Kasumi-1 (cell line): ENCODE results near the gene CATSPER1.

Source experiments
- DNase-seq, 2 experiments: peaks; one replicate each; lab custom pipeline; 2025; lab: John Stamatoyannopoulos, UW

Gene CATSPER1

GRCh38 chr11:66002648-66003225 is 23.5 kb downstream of the CATSPER1 start:
- DNase-seq, result peak in 1 of 2 experiments; percentile 51

DNA sequence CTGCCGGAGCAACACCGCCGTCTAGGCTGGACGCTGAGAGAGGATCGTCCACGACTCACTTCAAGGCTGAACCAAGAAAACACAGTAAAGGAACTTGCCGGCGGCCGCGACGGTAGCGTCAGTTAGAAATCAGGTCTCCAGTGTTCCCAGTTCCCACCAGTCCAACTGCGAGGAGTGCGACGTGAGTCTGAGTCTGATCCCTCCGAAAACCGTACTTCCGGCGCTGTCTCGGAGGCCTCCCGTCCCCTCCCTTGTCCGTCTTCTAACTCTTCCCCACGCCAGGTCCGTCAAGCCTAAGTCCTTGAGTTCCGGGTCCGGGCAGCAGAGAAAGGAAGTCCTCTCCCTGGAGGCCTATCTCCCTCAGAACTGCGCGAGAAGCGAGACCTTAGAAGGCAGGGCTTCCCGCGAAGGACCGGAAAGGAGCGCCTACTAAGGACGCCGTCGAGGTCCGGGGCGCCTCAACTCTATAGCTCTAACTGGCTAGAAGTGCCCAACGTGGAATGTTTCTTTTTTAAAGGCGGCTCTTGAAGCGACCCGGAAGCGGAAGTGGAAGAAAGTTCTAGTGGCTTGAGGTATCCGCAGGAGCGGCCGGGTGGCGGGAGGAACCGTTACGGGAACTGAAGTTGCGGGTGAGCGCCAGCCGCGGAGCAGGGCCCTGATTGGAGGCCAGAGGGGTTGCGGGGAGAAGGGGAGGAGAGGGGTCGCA is 24.2 kb downstream of the CATSPER1 start, which contains the start of the genes BANF1 and EIF1AD:
Gene BANF1, plus strand, starts transcription at position 562 of the 706 bp plus-strand sequence. CDS start 748 bp downstream, outside the sequence.
Gene EIF1AD, minus strand, starts transcription at position 216 of the 706 bp plus-strand sequence. CDS start 1,768 bp downstream, outside the sequence.
- DNase-seq, result peak; percentile 100

GRCh38 chr11:65997286-65997685 is 29.0 kb downstream of the CATSPER1 start:
- DNase-seq, result peak in 1 of 2 experiments; percentile 9

DNA sequence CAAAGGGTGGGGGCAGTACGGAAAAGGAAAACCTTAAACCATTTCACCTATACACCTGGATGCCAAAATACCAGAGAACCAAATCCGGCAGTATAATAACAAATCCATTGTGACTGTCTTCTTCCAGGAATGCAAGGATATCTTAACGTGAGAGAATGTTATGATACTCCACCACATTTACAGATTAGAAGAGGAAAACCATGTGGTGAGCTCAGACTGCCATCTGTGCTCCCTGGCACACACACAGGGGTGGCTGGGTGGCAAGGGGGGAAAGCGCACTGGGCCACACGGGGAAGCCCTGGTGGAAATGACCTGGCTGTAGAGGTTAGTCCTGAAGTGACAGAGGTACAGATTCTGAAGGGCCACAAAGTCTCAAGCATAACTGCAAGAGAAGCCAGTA is 34.2 kb downstream of the CATSPER1 start:
- no peak for DNase-seq

DNA sequence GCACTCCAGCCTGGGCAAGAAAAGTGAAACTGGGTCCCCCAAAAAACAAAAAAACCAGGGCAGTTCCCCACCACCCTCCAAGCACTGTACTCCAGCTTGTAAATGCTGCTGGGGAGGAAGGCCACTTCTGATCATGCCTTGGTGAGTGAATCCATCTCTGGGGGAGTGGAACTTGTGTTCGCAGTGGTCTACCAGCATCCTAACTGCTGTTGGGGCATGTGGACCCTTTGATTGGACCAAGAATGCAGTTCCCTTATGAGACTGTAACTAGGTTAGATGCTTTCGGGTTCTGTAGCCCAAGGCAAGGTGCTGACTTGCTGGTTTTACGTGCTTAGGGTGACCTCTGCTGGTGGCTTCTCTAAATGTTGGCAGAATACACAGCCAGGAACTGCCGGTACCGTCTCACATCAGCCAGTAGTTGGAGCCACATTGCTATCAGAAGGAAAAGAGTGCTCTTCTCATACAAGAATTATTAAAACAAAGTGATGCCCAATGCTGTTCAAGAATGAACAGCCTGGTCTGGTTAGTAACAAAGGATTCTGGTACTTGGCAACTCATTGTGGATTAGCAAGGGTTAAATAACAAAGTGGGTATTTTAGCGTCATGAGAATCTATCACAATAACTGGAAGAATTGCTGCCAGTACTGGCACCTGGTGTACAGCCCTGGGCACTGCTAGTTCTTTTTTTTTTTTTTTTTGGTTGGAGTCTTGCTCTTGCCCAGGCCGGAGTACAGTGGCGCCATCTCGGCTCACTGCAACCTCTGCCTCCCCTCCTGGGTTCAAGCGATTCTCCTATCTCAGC is 37.3 kb downstream of the CATSPER1 start:
- peak; percentile 97 to 99 for DNase-seq

DNA sequence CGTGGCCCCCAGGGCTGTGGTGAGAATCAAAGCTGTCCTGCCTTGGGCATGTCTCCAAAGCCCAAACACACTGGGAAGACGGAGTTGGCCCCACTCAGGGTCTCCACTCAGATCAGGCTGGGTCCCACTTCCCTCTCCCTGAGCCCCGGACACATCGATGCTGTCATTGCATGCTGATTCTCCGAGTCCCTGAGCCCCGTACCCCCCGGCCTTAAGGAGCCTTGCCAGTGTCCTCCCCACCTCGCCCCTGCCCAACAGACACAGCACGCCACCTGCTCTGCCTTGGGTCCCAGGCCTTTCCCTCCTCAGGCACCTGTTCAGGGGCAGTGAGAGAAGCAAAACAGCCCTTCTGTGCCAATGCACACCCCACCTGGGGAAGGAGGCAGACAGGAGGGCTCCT is 38.9 kb downstream of the CATSPER1 start:
- DNase-seq, result no peak

GRCh38 chr11:65983589-65983987 is 42.7 kb downstream of the CATSPER1 start:
- DNase-seq, result no peak

GRCh38 chr11:65982824-65983588 is 43.3 kb downstream of the CATSPER1 start:
- no peak for DNase-seq

GRCh38 chr11:65981972-65982823 is 44.1 kb downstream of the CATSPER1 start:
- no peak for DNase-seq

DNA sequence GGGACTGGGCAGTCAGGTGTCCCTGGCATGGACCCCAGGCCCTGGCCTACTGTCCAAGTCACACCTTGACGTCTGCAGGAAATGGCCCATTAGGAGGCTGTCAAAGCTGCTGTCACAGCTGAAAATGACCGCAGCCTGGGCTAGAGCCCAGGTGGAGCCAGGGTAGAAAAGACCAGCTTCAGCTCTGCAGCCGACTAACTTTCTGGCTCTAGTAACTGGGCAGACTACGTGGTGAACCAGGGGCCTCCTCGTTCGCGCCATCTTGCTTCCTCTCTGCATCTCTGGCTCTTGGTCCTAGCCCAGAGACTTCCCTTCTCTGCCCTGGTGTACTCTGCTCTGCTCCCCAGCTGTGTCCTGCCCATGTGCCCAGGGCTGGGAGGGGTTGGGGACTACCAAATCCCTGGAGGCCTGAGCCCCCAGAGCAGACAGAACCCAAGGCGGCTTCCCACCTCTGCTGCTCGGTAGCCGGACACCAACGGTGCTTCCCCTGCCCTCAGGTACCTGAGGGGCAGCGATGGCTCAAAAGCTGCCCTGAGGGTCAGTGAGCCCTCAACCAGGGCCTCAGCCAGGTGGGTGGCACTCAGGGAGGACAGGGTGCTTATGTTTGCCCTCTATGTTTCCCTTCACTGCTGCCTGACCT is 45.1 kb downstream of the CATSPER1 start:
- DNase-seq, result no peak

DNA sequence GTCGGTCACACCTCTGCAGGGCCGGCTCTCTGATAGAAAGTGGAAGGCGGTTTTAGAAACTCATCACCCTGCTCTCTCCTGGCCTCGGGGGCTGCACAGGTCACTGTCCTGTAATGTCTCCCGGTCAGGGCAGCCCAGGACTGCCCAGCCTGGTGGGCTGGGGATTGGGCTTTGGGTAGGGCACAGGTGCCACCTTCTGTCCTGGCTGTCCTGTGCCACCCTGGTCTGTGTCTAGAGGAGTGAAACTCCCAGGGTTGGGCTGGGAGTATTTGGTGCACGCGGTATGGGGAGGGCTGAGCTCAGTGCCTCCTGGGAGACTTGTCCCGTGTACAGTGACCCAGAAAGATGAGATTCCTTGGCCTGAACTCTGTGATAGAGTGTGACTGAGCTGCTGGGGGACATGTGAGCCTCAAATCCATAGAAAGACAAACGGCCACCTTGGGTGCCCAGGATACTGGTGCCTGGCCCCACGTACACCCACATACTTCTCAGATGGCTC is 47.0 kb downstream of the CATSPER1 start:
- no peak for DNase-seq

DNA sequence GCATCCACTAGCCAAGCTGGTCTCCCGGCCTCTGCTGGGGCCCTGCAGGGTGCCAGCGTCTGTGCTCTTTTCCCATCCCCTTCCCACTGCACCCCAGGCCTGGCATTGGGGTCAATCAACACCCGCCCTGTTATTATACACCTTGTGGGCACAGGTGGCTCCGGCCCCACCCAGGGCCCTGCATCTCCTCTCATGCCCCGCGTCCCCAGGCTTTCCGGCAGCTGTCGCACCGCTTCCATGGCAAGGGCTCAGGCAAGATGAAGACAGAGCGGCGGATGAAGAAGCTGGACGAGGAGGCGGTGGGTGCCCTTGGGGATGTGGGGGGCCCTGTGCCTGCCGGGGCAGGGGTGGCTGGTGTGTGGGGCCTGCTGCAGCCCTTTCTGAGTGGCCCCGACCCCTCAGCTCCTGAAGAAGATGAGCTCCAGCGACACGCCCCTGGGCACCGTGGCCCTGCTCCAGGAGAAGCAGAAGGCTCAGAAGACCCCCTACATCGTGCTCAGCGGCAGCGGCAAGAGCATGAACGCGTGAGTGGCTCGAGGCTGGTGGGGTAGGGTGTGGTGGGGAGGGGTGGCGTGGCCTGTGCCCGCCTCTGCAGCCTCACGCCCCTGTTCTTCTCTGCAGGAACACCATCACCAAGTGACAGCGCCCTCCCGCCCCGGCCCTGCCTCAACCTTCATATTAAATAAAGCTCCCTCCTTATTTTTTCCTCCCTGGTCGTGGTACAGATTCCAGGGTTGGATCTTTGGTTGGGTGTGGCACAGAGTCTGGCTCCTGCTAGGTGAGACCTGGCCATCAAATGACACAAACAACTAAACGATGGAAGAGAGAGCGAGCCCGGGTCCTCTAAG is 47.7 kb downstream of the CATSPER1 start:
- DNase-seq, result no peak

DNA sequence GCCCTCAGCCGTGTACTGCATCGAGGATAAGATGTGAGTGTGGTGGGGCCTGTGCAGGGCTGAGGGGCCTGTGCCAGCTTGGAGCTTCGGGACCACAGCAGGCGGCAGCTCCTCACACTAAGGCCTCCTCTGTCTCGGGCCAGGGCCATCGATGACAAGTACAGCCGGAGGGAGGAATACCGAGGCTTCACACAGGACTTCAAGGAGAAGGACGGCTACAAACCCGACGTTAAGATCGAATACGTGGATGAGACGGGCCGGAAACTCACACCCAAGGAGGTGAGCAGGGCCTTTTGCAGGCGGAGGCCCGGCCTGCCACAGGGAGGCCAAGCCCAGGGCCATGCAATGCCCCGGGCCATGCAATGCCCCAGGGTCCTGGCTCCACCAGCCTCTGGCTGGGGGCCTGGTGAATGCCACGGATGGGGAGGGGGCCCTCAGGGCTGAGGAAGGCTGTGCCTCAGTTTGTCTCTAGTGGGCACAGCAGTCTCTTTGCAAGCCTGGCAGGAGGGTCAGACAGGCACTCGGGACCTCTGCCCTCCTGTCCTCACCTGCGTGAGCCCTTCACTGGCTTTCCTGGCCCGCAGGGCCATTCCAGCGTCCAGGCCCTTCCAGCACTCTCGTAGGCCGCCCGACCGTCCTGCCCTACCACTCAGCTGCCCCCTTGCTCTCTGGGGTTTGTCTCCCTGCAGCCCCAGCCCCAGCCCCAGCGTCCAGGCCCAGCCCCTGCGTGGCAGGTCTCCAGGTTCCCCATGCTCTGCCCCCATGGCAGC is 48.5 kb downstream of the CATSPER1 start:
- no peak for DNase-seq

DNA sequence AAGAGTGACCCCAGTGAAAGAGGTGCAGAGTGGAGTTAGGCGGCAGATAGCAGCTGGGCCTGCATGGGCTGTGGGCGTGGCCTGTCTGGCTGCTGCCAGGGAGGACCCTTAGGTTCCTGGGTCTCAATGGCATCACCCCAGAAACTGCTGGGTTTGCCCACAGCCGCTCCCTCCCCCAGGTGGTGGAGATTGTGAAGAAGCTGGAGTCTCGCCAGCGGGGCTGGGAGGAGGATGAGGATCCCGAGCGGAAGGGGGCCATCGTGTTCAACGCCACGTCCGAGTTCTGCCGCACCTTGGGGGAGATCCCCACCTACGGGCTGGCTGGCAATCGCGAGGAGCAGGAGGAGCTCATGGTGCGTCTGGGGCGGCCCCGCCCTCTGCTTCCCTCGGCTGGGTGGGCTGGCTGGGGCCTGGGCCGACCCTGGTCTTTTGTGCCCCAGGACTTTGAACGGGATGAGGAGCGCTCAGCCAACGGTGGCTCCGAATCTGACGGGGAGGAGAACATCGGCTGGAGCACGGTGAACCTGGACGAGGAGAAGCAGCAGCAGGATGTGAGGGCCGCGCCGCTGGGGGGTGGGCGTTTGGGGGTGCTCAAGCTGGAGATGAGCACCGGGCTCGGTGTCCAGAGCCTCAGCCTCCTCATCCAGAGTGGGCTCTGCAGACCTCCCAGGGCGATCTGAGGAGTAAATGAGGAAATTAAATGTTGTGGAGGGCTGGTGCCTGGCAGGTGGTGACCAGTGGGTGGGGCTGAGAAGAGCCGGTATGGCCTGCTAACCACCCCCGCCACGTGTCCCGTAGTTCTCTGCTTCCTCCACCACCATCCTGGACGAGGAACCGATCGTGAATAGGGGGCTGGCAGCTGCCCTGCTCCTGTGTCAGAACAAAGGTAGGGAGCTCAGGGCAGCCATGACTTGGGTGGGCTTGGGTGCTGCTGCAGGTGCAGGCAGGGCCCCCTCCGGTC is 49.8 kb downstream of the CATSPER1 start:
- DNase-seq, result no peak

DNA sequence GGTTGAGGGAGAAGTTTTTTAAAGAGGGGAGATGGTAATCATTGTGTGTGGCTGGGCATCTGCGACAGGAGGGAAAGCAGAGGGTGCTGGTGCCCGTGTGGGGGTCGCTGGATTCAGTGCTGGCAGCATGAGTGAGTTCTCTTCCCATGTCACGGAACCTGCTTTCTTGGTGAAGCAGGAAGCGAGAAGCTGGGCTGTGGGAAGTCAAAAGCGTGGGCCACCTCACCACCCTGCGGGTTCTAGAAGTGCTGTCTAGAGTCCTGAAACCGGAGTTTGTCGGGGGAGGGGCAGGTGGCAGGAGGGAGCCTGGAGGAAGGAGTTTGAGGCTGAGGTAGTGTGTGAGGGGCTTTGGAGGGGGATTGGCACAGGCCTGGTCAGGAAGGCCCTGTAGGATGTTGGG is 50.5 kb downstream of the CATSPER1 start:
- no peak for DNase-seq

GRCh38 chr11:65973439-65974110 is 52.7 kb downstream of the CATSPER1 start:
- DNase-seq, result no peak

GRCh38 chr11:65972116-65972515 is 54.2 kb downstream of the CATSPER1 start:
- DNase-seq, result no peak
